ENCODE measurements around the gene DYTN.

Gene DYTN

GRCh38 chr2:206701952-206702605 is 16.1 kb downstream of the DYTN start:
- H3K4me3 ChIP-seq (ENCODE audit: control insufficient read depth, low read depth, low read length) = no peak overlapping the region
- no peak for TF ChIP-seq CTCF (conservative IDR thresholded peaks at IDR 0.05; ENCODE audit: control insufficient read depth, insufficient read depth, low read depth, low read length)
- no peak for DNase-seq (ENCODE audit: low read depth)

GRCh38 chr2:206700156-206700555 is 18.0 kb downstream of the DYTN start:
- H3K4me3 ChIP-seq (ENCODE audit: control insufficient read depth, low read depth, low read length) = no peak overlapping the region
- DNase-seq (ENCODE audit: low read depth) = peak; percentile 23
- no peak for TF ChIP-seq CTCF (conservative IDR thresholded peaks at IDR 0.05; ENCODE audit: control insufficient read depth, insufficient read depth, low read depth, low read length)

GRCh38 chr2:206698811-206699210 is 19.4 kb downstream of the DYTN start:
- H3K4me3 ChIP-seq (ENCODE audit: control insufficient read depth, low read depth, low read length) = no peak overlapping the region
- TF ChIP-seq CTCF (conservative IDR thresholded peaks at IDR 0.05; ENCODE audit: control insufficient read depth, insufficient read depth, low read depth, low read length) = no peak
- no peak for DNase-seq (ENCODE audit: low read depth)

GRCh38 chr2:206696910-206697309 is 21.3 kb downstream of the DYTN start:
- no peak for TF ChIP-seq CTCF (conservative IDR thresholded peaks at IDR 0.05; ENCODE audit: control insufficient read depth, insufficient read depth, low read depth, low read length)
- DNase-seq (ENCODE audit: low read depth) = no peak
- H3K4me3 ChIP-seq (ENCODE audit: control insufficient read depth, low read depth, low read length) = no peak overlapping the region

GRCh38 chr2:206693399-206694137 is 24.6 kb downstream of the DYTN start:
- peak; percentile 73 for DNase-seq (ENCODE audit: low read depth)
- no peak overlapping the region for H3K4me3 ChIP-seq (ENCODE audit: control insufficient read depth, low read depth, low read length)
- TF ChIP-seq CTCF (conservative IDR thresholded peaks at IDR 0.05; ENCODE audit: control insufficient read depth, insufficient read depth, low read depth, low read length) = peak; percentile 65

GRCh38 chr2:206692971-206693370 is 25.2 kb downstream of the DYTN start:
- DNase-seq (ENCODE audit: low read depth) = no peak
- TF ChIP-seq CTCF (conservative IDR thresholded peaks at IDR 0.05; ENCODE audit: control insufficient read depth, insufficient read depth, low read depth, low read length) = no peak

More at GRCh38 chr2:206692971-206693370, 25.2 kb downstream of the DYTN start:
- H3K4me3 ChIP-seq (ENCODE audit: control insufficient read depth, low read depth, low read length) = no peak overlapping the region
